SK-N-MC (cell line): ENCODE data around the gene CEP89.
"Not testable (repeated sequence)": the region's sequence is repeated elsewhere in the genome, so short reads cannot be mapped to it uniquely, and the experiment has no call there.

Source experiments
- DNase-seq: peaks from one replicate; pipeline ENCODE4 v3.0.0-alpha.2; 2011; ENCODE audit warnings: low read depth, low spot score
- H3K27ac ChIP-seq: fragments of 200-600 bp; sonication (generic); 2 replicates; pipeline ENCODE4 v1.5.1; 2016; ENCODE audit warnings: mixed run types
- H3K36me3 ChIP-seq: fragments of 200-600 bp; sonication (generic); 2 replicates; pipeline ENCODE4 v1.6.1; 2017; ENCODE audit warnings: antibody characterized with exemption, low read length, mixed read lengths; ENCODE audit not compliant: insufficient read depth
- H3K4me3 ChIP-seq: fragments of 200-600 bp; sonication (generic); 2 replicates; pipeline ENCODE4 v1.5.1; 2016
- H3K9ac ChIP-seq: fragments of 200-600 bp; sonication (generic); 2 replicates; pipeline ENCODE4 v1.8.0; 2017; ENCODE audit warnings: mixed run types, mixed read lengths; ENCODE audit not compliant: insufficient read length
- H3K9me3 ChIP-seq: fragments of 200-600 bp; sonication (generic); 2 replicates; pipeline ENCODE4 v1.6.1; 2017; ENCODE audit warnings: low read depth, mild to moderate bottlenecking, antibody characterized with exemption, low read length, moderate library complexity, mixed read lengths
- EZH2 ChIP-seq: fragments of 200-600 bp; sonication (generic); IDR thresholded peaks from one replicate; pipeline ENCODE4 v1.6.1; 2017; ENCODE audit warnings: antibody characterized with exemption
- FOXP2 ChIP-seq: optimal IDR thresholded peaks from 2 replicates; pipeline ENCODE3; 2011; ENCODE audit warnings: mild to moderate bottlenecking, moderate library complexity; ENCODE audit not compliant: insufficient read depth; ENCODE audit errors: extremely low read length, control extremely low read depth
- POLR2AphosphoS5 ChIP-seq: IDR thresholded peaks from 2 replicates; pipeline ENCODE4 v1.6.1; 2012; ENCODE audit warnings: mild to moderate bottlenecking, low read depth, low read length, borderline replicate concordance

CEP89 gene

DNA sequence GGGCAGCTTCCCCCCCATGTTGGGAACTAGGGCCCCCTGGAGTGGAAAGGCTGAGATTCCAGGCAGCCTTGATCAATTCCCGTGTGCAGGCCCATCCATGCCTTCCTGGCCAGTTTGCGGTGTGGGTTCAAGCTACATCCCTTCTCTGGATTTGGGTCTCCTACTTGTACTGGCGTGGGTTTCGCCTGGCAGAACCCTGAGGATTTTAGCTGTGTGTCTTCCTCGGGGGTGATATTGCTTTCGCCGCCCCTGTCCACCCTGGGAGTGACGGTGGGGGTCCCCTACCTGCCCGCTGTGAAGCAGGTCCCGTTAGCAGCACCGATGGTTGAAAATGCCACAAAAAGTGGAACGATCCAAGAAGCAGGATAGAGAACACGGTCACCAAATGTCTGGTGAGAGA, 113.6 kb downstream of the CEP89 start:
- no peak for DNase-seq
- no peaks in the 10 kb centered on the region for H3K36me3 ChIP-seq
- H3K9me3 ChIP-seq: no peaks in the 10 kb centered on the region
- no peak overlapping the region for H3K27ac ChIP-seq
- H3K9ac ChIP-seq: no peak overlapping the region
- no peak for TF ChIP-seq POLR2AphosphoS5
- no peak for TF ChIP-seq FOXP2
- no peak for TF ChIP-seq EZH2
- H3K4me3 ChIP-seq: no peak overlapping the region

DNA sequence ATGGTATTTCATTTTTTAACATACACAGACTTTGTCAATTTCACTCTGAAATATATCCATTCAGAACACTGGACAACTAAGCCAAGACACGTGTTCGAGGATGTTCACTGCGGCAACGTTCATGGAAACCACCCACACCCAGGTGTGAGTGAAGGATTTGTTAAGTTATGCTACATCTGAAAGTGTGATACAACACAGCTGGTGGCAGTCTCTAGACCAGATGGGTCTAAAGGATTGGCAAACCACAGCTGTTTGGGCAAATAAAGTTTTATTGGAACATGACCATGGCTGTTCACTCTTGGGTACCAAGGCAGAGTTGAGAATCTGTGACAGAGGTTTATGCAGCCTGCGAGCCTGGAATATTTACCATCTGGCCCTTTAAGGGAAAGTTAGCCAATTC, 114.2 kb downstream of the CEP89 start:
- Histone ChIP-seq H3K27ac (no peak overlapping the region), H3K36me3 (no peaks in the 10 kb centered on the region), H3K4me3 (no peak overlapping the region), H3K9me3 (no peaks in the 10 kb centered on the region), H3K9ac (no peak overlapping the region)
- no peak for DNase-seq
- TF ChIP-seq POLR2AphosphoS5 (no peak), FOXP2 (no peak), EZH2 (no peak)

DNA sequence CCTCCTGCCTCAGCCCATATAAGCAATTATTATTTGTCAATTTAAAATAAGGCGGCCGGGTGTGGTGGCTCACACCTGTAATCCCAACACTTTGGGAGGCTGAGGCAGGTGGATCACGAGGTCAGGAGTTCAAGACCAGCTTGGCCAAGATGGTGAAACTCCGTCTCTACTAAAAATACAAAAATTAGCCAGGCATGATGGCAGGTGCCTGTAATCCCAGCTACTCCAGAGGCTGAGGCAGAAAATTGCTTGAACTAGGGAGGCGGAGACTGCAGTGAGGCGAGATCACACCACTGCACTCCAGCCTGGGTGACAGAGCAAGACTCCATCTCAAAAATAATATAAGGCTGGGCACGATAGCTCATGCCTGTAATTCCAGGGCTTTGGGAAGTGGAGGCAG, 114.9 kb downstream of the CEP89 start:
- DNase-seq, H3K27ac ChIP-seq, H3K4me3 ChIP-seq, H3K9me3 ChIP-seq, H3K9ac ChIP-seq, H3K36me3 ChIP-seq: not testable (repeated sequence)

DNA sequence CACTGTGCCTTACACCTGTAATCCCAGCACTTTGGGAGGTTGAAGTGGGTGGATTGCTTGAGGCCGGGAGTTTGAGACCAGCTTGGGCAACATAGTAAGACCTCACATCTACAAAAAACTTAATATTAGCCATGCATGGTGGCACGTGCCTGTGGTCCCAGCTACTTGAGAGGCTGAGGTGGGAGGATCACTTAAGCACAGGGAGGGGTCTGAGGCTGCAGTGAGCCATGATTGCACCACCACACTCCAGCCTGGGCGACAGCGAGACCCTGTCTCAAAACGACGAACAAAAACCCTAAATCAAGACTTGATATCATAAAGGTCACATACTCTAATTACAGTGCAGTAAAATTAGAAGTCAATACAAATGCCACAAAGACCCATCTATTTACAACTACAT, 119.5 kb downstream of the CEP89 start:
- no peak for DNase-seq
- TF ChIP-seq FOXP2 (no peak), POLR2AphosphoS5 (no peak), EZH2 (no peak)
- Histone ChIP-seq H3K27ac (no peak overlapping the region), H3K4me3 (no peak overlapping the region), H3K36me3 (no peaks in the 10 kb centered on the region), H3K9me3 (no peaks in the 10 kb centered on the region), H3K9ac (no peak overlapping the region)

DNA sequence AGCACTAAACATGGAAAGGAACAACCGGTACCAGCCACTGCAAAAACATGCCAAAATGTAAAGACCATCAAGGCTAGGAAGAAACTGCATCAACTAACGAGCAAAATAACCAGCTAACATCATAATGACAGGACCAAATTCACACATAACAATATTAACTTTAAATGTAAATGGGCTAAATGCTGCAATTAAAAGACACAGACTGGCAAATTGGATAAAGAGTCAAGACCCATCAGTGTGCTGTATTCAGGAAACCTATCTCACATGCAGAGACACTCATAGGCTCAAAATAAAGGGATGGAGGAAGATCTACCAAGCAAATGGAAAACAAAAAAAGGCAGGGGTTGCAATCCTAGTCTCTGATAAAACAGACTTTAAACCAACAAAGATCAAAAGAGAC, 123.7 kb downstream of the CEP89 start:
- H3K9ac ChIP-seq, H3K4me3 ChIP-seq, H3K27ac ChIP-seq: not testable (repeated sequence)

DNA sequence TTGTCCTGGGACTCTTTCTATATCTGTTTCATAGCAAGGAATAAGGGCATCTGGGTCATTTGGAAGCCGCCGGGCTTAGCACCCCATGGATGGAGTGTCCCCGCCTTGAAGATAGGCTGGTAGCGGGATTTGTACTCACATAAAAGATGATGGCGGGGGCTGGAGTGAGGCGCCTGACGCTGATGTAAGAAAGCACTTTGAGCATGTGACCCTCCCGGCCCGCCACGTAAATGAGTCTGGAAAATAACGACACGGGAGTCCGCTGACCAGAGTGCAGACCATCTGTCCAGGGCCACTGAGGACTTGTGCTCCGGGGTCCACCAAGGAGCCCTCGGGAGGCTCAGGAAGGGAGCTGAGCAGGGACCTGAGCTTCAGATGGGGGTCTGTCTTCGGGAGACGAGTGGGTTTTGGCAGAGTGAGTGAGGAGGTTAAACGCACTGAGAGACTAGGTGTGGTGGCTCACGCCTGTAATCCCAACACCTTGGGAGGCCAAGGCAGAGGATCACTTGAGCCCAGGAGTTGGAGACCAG, 128.0 kb downstream of the CEP89 start:
- Histone ChIP-seq H3K27ac (no peak overlapping the region), H3K9ac (no peak overlapping the region), H3K9me3 (no peaks in the 10 kb centered on the region), H3K4me3 (no peak overlapping the region), H3K36me3 (no peaks in the 10 kb centered on the region)
- DNase-seq: no peak
- TF ChIP-seq POLR2AphosphoS5: no peak
- TF ChIP-seq FOXP2: no peak
- TF ChIP-seq EZH2: no peak

More for the DNA sequence above, 123.7 kb downstream of the CEP89 start:
- not testable (repeated sequence) for H3K9me3 ChIP-seq, H3K36me3 ChIP-seq, DNase-seq

DNA sequence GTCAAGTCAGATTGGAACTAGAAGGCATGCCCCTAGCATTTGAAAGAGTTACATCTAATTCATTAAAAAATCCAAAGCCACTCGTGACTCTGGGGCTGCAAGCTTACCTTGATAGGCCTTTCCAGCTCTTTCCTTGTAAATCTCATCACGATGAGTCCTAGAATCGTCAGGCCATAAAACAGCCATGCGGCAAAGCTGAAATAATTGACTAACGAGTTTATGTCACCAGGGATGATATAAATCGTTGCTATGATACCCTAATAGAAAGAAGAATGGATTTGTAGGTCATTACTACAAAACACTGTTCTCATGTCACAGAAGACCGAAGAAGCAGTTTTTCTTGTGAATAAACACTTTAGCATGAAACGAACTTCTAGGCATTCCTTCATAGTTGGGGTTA, 129.7 kb downstream of the CEP89 start:
- H3K4me3 ChIP-seq: no peak overlapping the region
- no peaks in the 10 kb centered on the region for H3K36me3 ChIP-seq
- TF ChIP-seq POLR2AphosphoS5: no peak
- TF ChIP-seq EZH2: no peak
- TF ChIP-seq FOXP2: no peak
- no peak overlapping the region for H3K27ac ChIP-seq
- no peaks in the 10 kb centered on the region for H3K9me3 ChIP-seq
- no peak overlapping the region for H3K9ac ChIP-seq
- no peak for DNase-seq

DNA sequence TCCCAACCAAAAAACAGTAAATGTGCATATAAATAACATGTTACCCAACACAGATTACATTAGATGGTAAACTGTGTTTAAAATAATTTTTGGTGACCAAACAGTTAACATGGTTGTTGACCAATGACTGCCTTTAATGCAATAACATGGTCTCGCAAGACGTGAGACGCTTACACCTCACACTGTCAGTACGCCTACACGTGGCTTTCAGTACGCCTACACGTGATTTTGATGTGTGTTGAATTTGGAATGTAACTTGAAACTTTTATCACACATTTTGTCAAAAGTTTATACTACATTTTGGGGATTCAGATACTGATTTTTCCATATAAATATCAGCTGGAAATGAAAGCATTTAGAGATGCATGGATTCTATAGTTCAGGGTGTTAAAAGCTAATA, 134.2 kb downstream of the CEP89 start:
- H3K27ac ChIP-seq: no peak overlapping the region
- TF ChIP-seq POLR2AphosphoS5 (no peak), FOXP2 (no peak), EZH2 (no peak)
- H3K9ac ChIP-seq: no peak overlapping the region
- no peak overlapping the region for H3K4me3 ChIP-seq
- no peaks in the 10 kb centered on the region for H3K36me3 ChIP-seq
- H3K9me3 ChIP-seq: no peaks in the 10 kb centered on the region
- no peak for DNase-seq

DNA sequence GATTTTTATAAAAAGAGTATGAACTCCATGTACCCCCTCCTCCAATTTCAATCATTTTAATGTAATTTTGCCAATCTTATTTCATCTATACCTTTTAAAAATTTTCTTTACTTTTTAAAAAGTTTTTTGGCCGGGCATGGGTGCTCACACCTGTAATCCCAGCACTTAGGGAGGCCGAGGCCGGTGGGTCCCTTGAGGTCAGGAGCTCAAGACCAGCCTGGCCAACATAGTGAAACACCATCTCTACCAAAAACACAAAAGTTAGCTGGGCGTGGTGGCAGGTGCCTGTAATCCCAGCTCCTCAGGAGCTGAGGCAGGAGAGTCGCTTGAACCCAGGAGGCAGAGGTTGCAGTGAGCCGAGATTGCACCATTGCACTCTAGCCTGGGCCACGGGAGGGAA, 138.4 kb downstream of the CEP89 start:
- DNase-seq, H3K27ac ChIP-seq, H3K4me3 ChIP-seq, H3K36me3 ChIP-seq, H3K9ac ChIP-seq, H3K9me3 ChIP-seq: not testable (repeated sequence)

DNA sequence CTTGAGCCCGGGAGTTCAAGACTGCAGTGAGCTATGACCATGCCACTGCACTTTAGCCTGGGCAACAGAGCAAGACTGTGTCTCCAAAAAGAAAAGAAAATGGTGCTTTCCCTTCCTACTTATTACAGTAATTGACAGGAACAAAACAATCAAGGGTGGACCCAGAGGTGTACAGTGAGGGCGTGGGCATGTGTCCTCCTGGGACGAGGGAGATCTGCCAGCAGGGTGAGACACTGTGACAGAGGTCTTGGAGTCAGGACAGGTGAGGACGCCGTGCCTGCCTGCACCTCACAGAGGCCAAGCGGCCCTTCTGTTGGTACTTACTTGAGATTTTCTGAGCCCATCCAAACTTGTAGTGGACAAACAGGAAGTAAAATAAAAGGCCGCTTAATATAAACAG, 138.9 kb downstream of the CEP89 start:
- H3K9me3 ChIP-seq, DNase-seq: not testable (repeated sequence)

DNA sequence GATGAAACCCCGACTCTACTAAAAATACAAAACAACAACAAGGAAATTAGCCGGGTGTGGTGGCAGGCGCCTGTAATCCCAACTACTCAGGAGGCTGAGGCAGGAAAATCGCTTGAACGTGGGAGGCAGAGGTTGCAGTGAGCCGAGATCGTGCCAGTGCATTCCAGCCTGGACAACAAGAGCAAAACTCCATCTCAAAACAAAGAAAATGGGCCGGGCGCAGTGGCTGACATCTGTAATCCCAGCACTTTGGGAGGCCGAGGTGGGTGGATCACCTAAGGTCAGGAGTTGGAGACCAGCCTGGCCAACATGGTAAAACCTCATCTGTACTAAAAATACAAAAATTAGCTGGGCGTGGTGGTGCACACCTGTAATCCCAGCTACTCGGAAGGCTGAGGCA, 139.7 kb downstream of the CEP89 start:
- not testable (repeated sequence) for H3K4me3 ChIP-seq

More for the DNA sequence above, 138.9 kb downstream of the CEP89 start:
- not testable (repeated sequence) for H3K9ac ChIP-seq, H3K36me3 ChIP-seq, H3K27ac ChIP-seq, H3K4me3 ChIP-seq

More for the DNA sequence above, 139.7 kb downstream of the CEP89 start:
- H3K36me3 ChIP-seq, H3K9ac ChIP-seq, H3K27ac ChIP-seq, DNase-seq, H3K9me3 ChIP-seq: not testable (repeated sequence)
